NCI-H345 (cell line): ENCODE results near the gene CACNG4.
A peak's percentile ranks its signal among the peaks of the same experiment; 100 is the strongest.

Source experiments
- DNase-seq: peaks from one replicate; lab custom pipeline; 2025; lab: John Stamatoyannopoulos, UW

Gene CACNG4

GRCh38 chr17:66944351-66945146 is 20.0 kb upstream of the CACNG4 start:
- peak; percentile 18 for DNase-seq

GRCh38 chr17:66945147-66945835 is 19.2 kb upstream of the CACNG4 start:
- no peak for DNase-seq

GRCh38 chr17:66946251-66946650 is 18.3 kb upstream of the CACNG4 start:
- DNase-seq, result no peak

- no peak for DNase-seq
Observed at GRCh38 chr17:66947311-66947710, 17.2 kb upstream of the CACNG4 start.

GRCh38 chr17:66948061-66948750 is 16.3 kb upstream of the CACNG4 start:
- no peak for DNase-seq

GRCh38 chr17:66949501-66949900 is 15.0 kb upstream of the CACNG4 start:
- DNase-seq, result peak; percentile 9

GRCh38 chr17:66950325-66950724 is 14.2 kb upstream of the CACNG4 start:
- DNase-seq, result no peak

GRCh38 chr17:66950886-66951604 is 13.5 kb upstream of the CACNG4 start:
- no peak for DNase-seq

GRCh38 chr17:66951605-66951953 is 12.9 kb upstream of the CACNG4 start:
- DNase-seq, result no peak

GRCh38 chr17:66952031-66952524 is 12.4 kb upstream of the CACNG4 start:
- DNase-seq, result no peak

- DNase-seq, result no peak
Observed at GRCh38 chr17:66952681-66953629, 11.6 kb upstream of the CACNG4 start.

GRCh38 chr17:66953630-66954020 is 10.9 kb upstream of the CACNG4 start:
- no peak for DNase-seq

GRCh38 chr17:66954632-66955031 is 9.9 kb upstream of the CACNG4 start:
- DNase-seq, result no peak

GRCh38 chr17:66955821-66956220 is 8.7 kb upstream of the CACNG4 start:
- DNase-seq, result no peak

GRCh38 chr17:66956941-66957340 is 7.6 kb upstream of the CACNG4 start:
- DNase-seq, result no peak

GRCh38 chr17:66957343-66957742 is 7.2 kb upstream of the CACNG4 start:
- DNase-seq, result no peak

GRCh38 chr17:66957951-66958579 is 6.4 kb upstream of the CACNG4 start:
- DNase-seq, result no peak

GRCh38 chr17:66959641-66960375 is 4.7 kb upstream of the CACNG4 start:
- DNase-seq, result no peak

GRCh38 chr17:66960613-66961012 is 3.9 kb upstream of the CACNG4 start:
- DNase-seq, result peak; percentile 24

- no peak for DNase-seq
Observed at GRCh38 chr17:66963521-66963908, 992 bp upstream of the CACNG4 start.
